HG02852 (cell line): ENCODE results near the gene CACNG5.

Experiments
- ATAC-seq: cut with Tn5 transposase; IDR thresholded peaks from one replicate; pipeline ENCODE4 v1.9.1; 2021; ENCODE audit warnings: mild to moderate bottlenecking, moderate library complexity; ENCODE audit not compliant: unreplicated experiment

The CACNG5 gene

GRCh38 chr17:66819466-66819865 is 15.5 kb upstream of the CACNG5 start:
- ATAC-seq: no peak

- no peak for ATAC-seq
Measured at GRCh38 chr17:66822009-66822408, 12.9 kb upstream of the CACNG5 start.

GRCh38 chr17:66826856-66827255 is 8.1 kb upstream of the CACNG5 start:
- ATAC-seq: no peak

GRCh38 chr17:66829386-66829864 is 5.5 kb upstream of the CACNG5 start:
- ATAC-seq: no peak

GRCh38 chr17:66829883-66830282 is 5.0 kb upstream of the CACNG5 start:
- ATAC-seq: no peak

GRCh38 chr17:66830451-66830850 is 4.5 kb upstream of the CACNG5 start:
- no peak for ATAC-seq

GRCh38 chr17:66831383-66832210 is 3.3 kb upstream of the CACNG5 start:
- ATAC-seq: no peak

- ATAC-seq: no peak
Measured at GRCh38 chr17:66833201-66833600, 1.7 kb upstream of the CACNG5 start.

GRCh38 chr17:66834426-66834918 is 445 bp upstream of the CACNG5 start:
- no peak for ATAC-seq

- no peak for ATAC-seq
Measured at GRCh38 chr17:66835476-66835875, 559 bp downstream of the CACNG5 start.

- ATAC-seq: no peak
Measured at GRCh38 chr17:66836063-66837005, 1.4 kb downstream of the CACNG5 start.

- ATAC-seq: no peak
Measured at GRCh38 chr17:66837226-66837625, 2.3 kb downstream of the CACNG5 start.

GRCh38 chr17:66837885-66838665 is 3.2 kb downstream of the CACNG5 start:
- no peak for ATAC-seq

GRCh38 chr17:66839616-66840015 is 4.7 kb downstream of the CACNG5 start:
- ATAC-seq: no peak

GRCh38 chr17:66840061-66840460 is 5.1 kb downstream of the CACNG5 start:
- no peak for ATAC-seq

GRCh38 chr17:66841328-66841727 is 6.4 kb downstream of the CACNG5 start:
- no peak for ATAC-seq

GRCh38 chr17:66841744-66842143 is 6.8 kb downstream of the CACNG5 start:
- ATAC-seq: no peak

- ATAC-seq: no peak
Measured at GRCh38 chr17:66842505-66842904, 7.6 kb downstream of the CACNG5 start.

GRCh38 chr17:66842959-66843358 is 8.0 kb downstream of the CACNG5 start:
- no peak for ATAC-seq

GRCh38 chr17:66843627-66844026 is 8.7 kb downstream of the CACNG5 start:
- no peak for ATAC-seq

GRCh38 chr17:66847704-66848103 is 12.8 kb downstream of the CACNG5 start:
- ATAC-seq: no peak
